Heart left ventricle (tissue), 13 donors: ENCODE data around the gene BTN3A1.

ENCODE experiments used
- CTCF ChIP-seq, 12 donors: fragments of 200-600 bp; sonication (generic) in 4 of 12; IDR thresholded peaks; one replicate each; pipeline versions ENCODE4 v1.5.0 to v1.8.0; 2018 to 2022; ENCODE audit warnings: antibody characterized with exemption in 12 of 12, mild to moderate bottlenecking in 5 of 12
- POLR2A ChIP-seq, 2 donors: fragments of 450-650 bp; IDR thresholded peaks; one replicate each; pipeline ENCODE4 v1.6.1; 2017; ENCODE audit warnings: antibody characterized with exemption in 2 of 2, mild to moderate bottlenecking in 2 of 2, moderate library complexity in 2 of 2
- donor health status: ischemic (EF 13 %, LVEDD 7.1; RV severe dilation, severe dysfunction).
- donor health status: DM: no; HTN: yes; CAD: no.
- donor health status: DM: no; HTN: no; CAD: no.
- donor health status: ischemic (EF 25% LVEDD 6.9; RV normal size, moderate dysfunction).
- donor health status: ischemic (EF 25% LVEDD 5.7; RV mildly dilated, moderate dysfunction).
- donor health status: ischemic (EF 35%, LVEDD 5.7; RV mildly dilated, moderate dysfunction).
- donor health status: nonischemic (EF 11% LVEDD 7.7; RV severe dilation, severe dysfunction).
- donor health status: DM: yes; HTN: yes; CAD: no.
- donor health status: PGD.
- donor health status: ischemic (EF 29% LVEDD 5.4; RV normal size, mild dysfunction).
- donor health status: nonischemic (EF 23%, LVEDD 6.1; RV moderate dilation, normal function).

GRCh38 chr6:26415036-26415614, 13.1 kb downstream of the BTN3A1 start:
- TF ChIP-seq CTCF (IDR thresholded peaks at IDR 0.05) (no peak), POLR2A (IDR thresholded peaks at IDR 0.05) (no peak)
